ENCODE data around the gene PAPPA. TPM values are rescaled to one million over a fixed set of nuclear protein-coding genes. Genes with fewer than 3 reads are reported as not detected.

PAPPA gene
- total RNA-seq, 4 donors from 2014 or later = 0.29 to 17.1 (median 2.4) TPM

DNA sequence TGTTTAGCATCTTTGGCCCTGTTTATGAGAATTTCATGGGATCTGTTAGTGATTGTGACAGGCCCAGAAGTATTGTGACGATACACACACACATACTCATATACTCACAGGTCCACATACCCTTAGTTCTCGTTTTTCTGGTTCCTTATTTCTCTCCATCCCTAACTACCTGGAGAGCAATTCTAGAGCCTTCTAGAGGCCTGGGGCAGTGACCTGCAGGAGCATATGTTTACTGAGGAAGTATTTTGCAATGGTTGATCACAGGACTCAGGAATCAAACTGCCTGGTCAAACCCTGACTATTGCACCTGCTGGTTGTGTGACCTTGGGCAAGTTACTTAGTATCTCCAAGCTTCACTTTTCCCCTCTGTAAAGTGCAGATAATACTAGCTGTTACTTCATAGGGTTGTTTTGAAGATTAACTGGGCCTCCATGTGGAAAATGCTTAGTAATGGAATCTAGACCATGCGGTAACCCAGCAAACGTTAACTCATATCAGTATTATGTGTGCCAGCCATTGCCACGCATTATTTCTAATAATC, 8.7 kb downstream of the PAPPA start:
- Histone ChIP-seq H3K4me1 (no peaks in the 10 kb centered on the region), H3K36me3 (no peaks in the 10 kb centered on the region), H3K9me3 (no peaks in the 10 kb centered on the region), H3K27me3 (no peaks in the 10 kb centered on the region), H3K4me3 (no peak overlapping the region), H3K27ac (peak overlapping the region; percentile 24 to 33)
- no peak for DNase-seq
- TF ChIP-seq POLR2A (IDR thresholded peaks at IDR 0.05) = no peak
- TF ChIP-seq, protein P1, sequence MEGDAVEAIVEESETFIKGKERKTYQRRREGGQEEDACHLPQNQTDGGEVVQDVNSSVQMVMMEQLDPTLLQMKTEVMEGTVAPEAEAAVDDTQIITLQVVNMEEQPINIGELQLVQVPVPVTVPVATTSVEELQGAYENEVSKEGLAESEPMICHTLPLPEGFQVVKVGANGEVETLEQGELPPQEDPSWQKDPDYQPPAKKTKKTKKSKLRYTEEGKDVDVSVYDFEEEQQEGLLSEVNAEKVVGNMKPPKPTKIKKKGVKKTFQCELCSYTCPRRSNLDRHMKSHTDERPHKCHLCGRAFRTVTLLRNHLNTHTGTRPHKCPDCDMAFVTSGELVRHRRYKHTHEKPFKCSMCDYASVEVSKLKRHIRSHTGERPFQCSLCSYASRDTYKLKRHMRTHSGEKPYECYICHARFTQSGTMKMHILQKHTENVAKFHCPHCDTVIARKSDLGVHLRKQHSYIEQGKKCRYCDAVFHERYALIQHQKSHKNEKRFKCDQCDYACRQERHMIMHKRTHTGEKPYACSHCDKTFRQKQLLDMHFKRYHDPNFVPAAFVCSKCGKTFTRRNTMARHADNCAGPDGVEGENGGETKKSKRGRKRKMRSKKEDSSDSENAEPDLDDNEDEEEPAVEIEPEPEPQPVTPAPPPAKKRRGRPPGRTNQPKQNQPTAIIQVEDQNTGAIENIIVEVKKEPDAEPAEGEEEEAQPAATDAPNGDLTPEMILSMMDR (IDR thresholded peaks at IDR 0.05) = no peak
- intact Hi-C loops (cut with DNase I; ENCODE audit: low total_unique reads) = no loop called here

DNA sequence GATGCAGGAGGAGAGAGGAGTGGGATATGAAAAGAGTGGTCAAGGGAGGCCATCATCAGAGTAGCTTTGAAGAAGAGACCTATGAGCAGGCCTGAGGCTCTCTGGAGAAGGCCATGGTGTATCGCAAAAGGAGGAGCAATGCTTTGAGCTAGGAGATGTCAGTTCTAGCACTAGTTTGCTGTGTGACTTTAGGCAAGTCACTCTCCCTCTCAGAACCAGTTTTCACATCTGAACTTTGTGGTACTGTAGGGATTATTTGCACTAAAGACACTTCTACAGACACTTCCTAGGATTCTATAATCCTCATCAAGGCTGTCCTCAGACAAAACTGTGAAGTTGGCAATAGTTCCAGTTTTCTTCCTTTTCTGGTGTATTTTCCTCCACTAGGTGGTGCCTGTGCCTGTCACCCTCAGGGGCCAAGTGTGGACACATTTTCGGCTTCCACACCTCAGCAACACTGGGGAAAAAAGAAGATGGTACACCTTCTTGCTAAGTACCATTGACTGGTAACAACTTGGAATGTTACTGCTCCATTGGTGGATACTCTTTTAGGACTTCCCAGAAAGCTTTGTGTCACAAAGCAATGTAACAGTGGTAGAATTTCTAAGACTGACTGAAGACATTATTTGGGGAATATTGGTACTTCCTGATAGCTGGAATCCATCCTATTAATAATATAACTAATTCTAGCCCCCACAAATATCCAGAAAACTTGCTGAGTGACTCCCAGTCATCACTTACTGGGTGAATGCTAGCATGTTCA, 9.9 kb downstream of the PAPPA start:
- no peaks in the 10 kb centered on the region for H3K27me3 ChIP-seq
- H3K27ac ChIP-seq = peak overlapping the region in 1 of 2 donors; percentile 33
- TF ChIP-seq, protein P1 (IDR thresholded peaks at IDR 0.05) = peak in 2 of 4 experiments; percentile 18 to 24
- TF ChIP-seq POLR2A (IDR thresholded peaks at IDR 0.05) = no peak
- no peaks in the 10 kb centered on the region for H3K4me1 ChIP-seq
- no peak for DNase-seq
- H3K36me3 ChIP-seq = no peaks in the 10 kb centered on the region
- H3K4me3 ChIP-seq = no peak overlapping the region
- intact Hi-C loops (cut with DNase I; ENCODE audit: low total_unique reads) = no loop called here
- H3K9me3 ChIP-seq = no peaks in the 10 kb centered on the region

DNA sequence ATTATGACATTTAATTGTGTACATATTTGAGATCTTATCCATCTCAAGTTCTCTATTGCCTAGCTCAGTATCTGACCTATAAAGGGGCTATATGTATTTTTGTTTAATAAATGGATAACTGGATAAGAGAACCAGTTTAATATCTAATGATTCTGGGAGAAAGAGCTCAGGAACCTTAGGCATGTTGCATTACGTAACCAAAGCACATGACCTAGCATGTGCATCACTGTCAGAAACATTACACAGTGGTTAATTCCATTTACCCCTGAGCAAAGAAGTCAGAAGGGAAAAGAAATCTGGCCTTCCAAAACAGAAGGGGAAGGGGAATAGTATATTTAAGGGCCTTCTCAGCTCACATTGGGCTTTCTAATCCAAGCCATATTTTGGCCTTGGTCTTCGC, 12.3 kb downstream of the PAPPA start:
- peak overlapping the region; percentile 55 to 64 for H3K27ac ChIP-seq
- H3K4me1 ChIP-seq = no peaks in the 10 kb centered on the region
- TF ChIP-seq POLR2A (IDR thresholded peaks at IDR 0.05) = no peak
- TF ChIP-seq, protein P1 (IDR thresholded peaks at IDR 0.05) = no peak
- no peak for DNase-seq
- intact Hi-C loops (cut with DNase I; ENCODE audit: low total_unique reads) = no loop called here
- no peaks in the 10 kb centered on the region for H3K27me3 ChIP-seq
- H3K4me3 ChIP-seq = no peak overlapping the region
- no peaks in the 10 kb centered on the region for H3K36me3 ChIP-seq
- no peaks in the 10 kb centered on the region for H3K9me3 ChIP-seq

DNA sequence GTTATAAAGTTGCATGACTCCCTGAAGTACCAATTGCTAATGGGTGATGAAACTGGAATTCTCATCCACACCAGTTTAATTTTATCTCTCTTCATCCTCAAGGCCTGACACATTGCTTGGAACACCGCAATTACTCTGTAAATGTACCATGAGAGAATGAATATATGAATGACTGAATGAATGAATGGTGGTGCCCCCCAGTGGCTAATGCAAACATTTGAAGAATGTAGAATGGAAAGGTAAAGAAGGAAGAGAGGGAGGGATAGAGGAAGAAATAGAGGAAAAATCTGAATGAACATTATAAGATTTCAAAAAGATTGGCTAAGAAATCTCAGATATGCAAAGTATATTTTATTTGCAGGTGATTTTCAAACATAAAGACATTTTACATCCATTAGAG, 13.1 kb downstream of the PAPPA start:
- Histone ChIP-seq H3K9me3 (no peaks in the 10 kb centered on the region), H3K27ac (peak overlapping the region in 1 of 2 donors; percentile 64), H3K27me3 (no peaks in the 10 kb centered on the region), H3K4me3 (no peak overlapping the region), H3K36me3 (no peaks in the 10 kb centered on the region), H3K4me1 (no peaks in the 10 kb centered on the region)
- DNase-seq = no peak
- TF ChIP-seq, protein P1 (IDR thresholded peaks at IDR 0.05) = peak in 1 of 4 experiments; percentile 6
- TF ChIP-seq POLR2A (IDR thresholded peaks at IDR 0.05) = no peak
- intact Hi-C loops (cut with DNase I; ENCODE audit: low total_unique reads) = no loop called here

DNA sequence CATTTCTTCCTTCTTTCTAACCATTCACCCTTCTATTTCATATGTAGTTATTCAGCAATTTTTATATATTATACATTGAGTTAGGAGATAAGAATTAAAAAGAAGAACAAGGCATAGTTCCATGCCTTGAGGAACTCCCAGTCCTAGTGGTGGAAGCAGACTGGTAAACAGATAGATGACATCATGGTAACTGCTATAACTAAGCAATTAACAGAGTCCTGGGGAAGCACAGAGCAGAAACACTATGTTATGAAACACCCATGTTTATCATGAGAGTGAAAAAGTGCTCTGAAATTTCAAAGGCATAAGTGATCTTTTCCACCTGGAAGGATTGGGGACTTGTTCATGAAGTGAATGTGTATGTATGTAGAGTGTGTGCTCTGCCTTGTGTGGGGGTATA, 14.6 kb downstream of the PAPPA start:
- no peaks in the 10 kb centered on the region for H3K9me3 ChIP-seq
- H3K27ac ChIP-seq = no peak overlapping the region
- TF ChIP-seq, protein P1 (IDR thresholded peaks at IDR 0.05) = no peak
- TF ChIP-seq POLR2A (IDR thresholded peaks at IDR 0.05) = no peak
- no peak for DNase-seq
- H3K4me3 ChIP-seq = no peak overlapping the region
- no peaks in the 10 kb centered on the region for H3K4me1 ChIP-seq
- no peaks in the 10 kb centered on the region for H3K27me3 ChIP-seq
- no peaks in the 10 kb centered on the region for H3K36me3 ChIP-seq
- intact Hi-C loops (cut with DNase I; ENCODE audit: low total_unique reads) = no loop called here

Measured in uterus (tissue), 4 donors.